H9 (cell line): ENCODE results near the gene TET3. TPM values are rescaled to one million over a fixed set of nuclear protein-coding genes. Genes with fewer than 3 reads are reported as not detected.

Experiments used
- DNase-seq: peaks from one replicate; pipeline ENCODE4 v3.0.0-alpha.2; 2017
- H2AFZ ChIP-seq: one replicate; pipeline ENCODE4 v1.6.1; 2013; ENCODE audit warnings: mild to moderate bottlenecking, low read length, control low read depth, moderate library complexity
- H2AK5ac ChIP-seq: 2 replicates; pipeline ENCODE4 v1.6.1; 2013; ENCODE audit warnings: low read length, control low read depth, mixed read lengths; ENCODE audit not compliant: insufficient read length
- H2BK120ac ChIP-seq: one replicate; pipeline ENCODE4 v1.6.1; 2013; ENCODE audit warnings: low read depth, mild to moderate bottlenecking, low read length, control low read depth, inconsistent platforms; ENCODE audit not compliant: poor library complexity, severe bottlenecking
- H2BK12ac ChIP-seq: 2 replicates; pipeline ENCODE4 v1.6.1; 2013; ENCODE audit warnings: low read length, control low read depth, mixed read lengths, low read depth; ENCODE audit not compliant: insufficient read length
- H2BK15ac ChIP-seq: 2 replicates; pipeline ENCODE4 v1.6.1; 2013; ENCODE audit warnings: low read depth, low read length, control low read depth
- H2BK20ac ChIP-seq: one replicate; pipeline ENCODE4 v1.6.1; 2013; ENCODE audit warnings: low read depth, mild to moderate bottlenecking, low read length, control low read depth, inconsistent platforms; ENCODE audit not compliant: poor library complexity, severe bottlenecking
- H2BK5ac ChIP-seq: 2 replicates; pipeline ENCODE4 v1.6.1; 2013; ENCODE audit warnings: low read length, control low read depth, mixed read lengths; ENCODE audit not compliant: insufficient read length
- H3K14ac ChIP-seq: 2 replicates; pipeline ENCODE4 v1.6.1; 2013; ENCODE audit warnings: low read length, control low read depth; ENCODE audit not compliant: insufficient read depth
- H3K18ac ChIP-seq: 2 replicates; pipeline ENCODE4 v1.6.1; 2013; ENCODE audit warnings: low read depth, mild to moderate bottlenecking, mixed read lengths, low read length, control low read depth; ENCODE audit not compliant: insufficient read length
- H3K23ac ChIP-seq: 2 replicates; pipeline ENCODE4 v1.6.1; 2013; ENCODE audit warnings: low read length, control low read depth, mixed read lengths, low read depth; ENCODE audit not compliant: insufficient read length
- H3K23me2 ChIP-seq: 2 replicates; pipeline ENCODE4 v1.6.1; 2013; ENCODE audit warnings: low read depth, mild to moderate bottlenecking, mixed read lengths, low read length, control low read depth; ENCODE audit not compliant: insufficient read length, poor library complexity, severe bottlenecking
- H3K27ac ChIP-seq: 2 replicates; pipeline ENCODE4 v1.5.1; 2013; ENCODE audit warnings: low read length, control low read depth, mixed read lengths, low read depth; ENCODE audit not compliant: insufficient read length
- H3K27me3 ChIP-seq: 2 replicates; pipeline ENCODE4 v1.6.1; 2013; ENCODE audit warnings: low read length, control low read depth, inconsistent platforms; ENCODE audit not compliant: insufficient read depth
- H3K4ac ChIP-seq: 2 replicates; pipeline ENCODE4 v1.6.1; 2013; ENCODE audit warnings: low read depth, mild to moderate bottlenecking, control low read depth, inconsistent platforms, low read length, moderate library complexity
- H3K4me1 ChIP-seq: 2 replicates; pipeline ENCODE4 v1.6.1; 2013; ENCODE audit warnings: low read length, control low read depth, inconsistent platforms; ENCODE audit not compliant: insufficient read depth
- H3K4me2 ChIP-seq: 2 replicates; pipeline ENCODE4 v1.6.1; 2013; ENCODE audit warnings: low read length, control low read depth, mixed read lengths; ENCODE audit not compliant: insufficient read length, insufficient read depth
- H3K56ac ChIP-seq: 2 replicates; pipeline ENCODE4 v1.6.1; 2013; ENCODE audit warnings: low read depth, mild to moderate bottlenecking, mixed read lengths, low read length, control low read depth; ENCODE audit not compliant: insufficient read length
- H3K79me1 ChIP-seq: 2 replicates; pipeline ENCODE4 v1.6.1; 2013; ENCODE audit warnings: low read depth, mild to moderate bottlenecking, moderate library complexity, low read length, control low read depth, inconsistent platforms; ENCODE audit not compliant: insufficient read depth, poor library complexity, severe bottlenecking
- H3K79me2 ChIP-seq: 2 replicates; pipeline ENCODE4 v1.6.1; 2013; ENCODE audit warnings: low read length, control low read depth, inconsistent platforms; ENCODE audit not compliant: insufficient read depth
- H3K9ac ChIP-seq: 2 replicates; pipeline ENCODE4 v1.6.1; 2013; ENCODE audit warnings: low read length, control low read depth, mixed read lengths; ENCODE audit not compliant: insufficient read length; ENCODE audit errors: extremely low read depth
- H3K9me3 ChIP-seq: one replicate; pipeline ENCODE4 v1.6.1; 2013; ENCODE audit warnings: low read depth, low read length, inconsistent platforms; ENCODE audit not compliant: control insufficient read depth
- H3T11ph ChIP-seq: one replicate; pipeline ENCODE4 v1.6.1; 2013; ENCODE audit warnings: mild to moderate bottlenecking, low read length, control low read depth, inconsistent platforms
- H4K20me1 ChIP-seq: one replicate; pipeline ENCODE4 v1.6.1; 2013; ENCODE audit not compliant: control insufficient read depth, insufficient read length, insufficient read depth
- H4K5ac ChIP-seq: 2 replicates; pipeline ENCODE4 v1.6.1; 2013; ENCODE audit warnings: low read depth, mild to moderate bottlenecking, mixed read lengths, low read length, control low read depth; ENCODE audit not compliant: insufficient read length
- H4K8ac ChIP-seq: replicated peaks from 2 replicates; pipeline ENCODE4 v1.6.1; 2013; ENCODE audit warnings: low read length, control low read depth, mixed read lengths, low read depth; ENCODE audit not compliant: insufficient read length
- H4K91ac ChIP-seq: 2 replicates; pipeline ENCODE4 v1.6.1; 2013; ENCODE audit warnings: low read depth, mild to moderate bottlenecking, moderate library complexity, mixed read lengths, low read length, control low read depth; ENCODE audit not compliant: insufficient read length
- H3K27ac Mint-ChIP-seq, 3 experiments: 2 replicates in 2 of 3; 3 replicates in 1 of 3; pipeline ENCODE4 v1.8.0; 2020 to 2021; ENCODE audit warnings: mixed read lengths in 3 of 3, mild to moderate bottlenecking in 1 of 3, moderate library complexity in 1 of 3
- H3K27me3 Mint-ChIP-seq: 2 replicates; pipeline ENCODE4 v1.8.0; 2021; ENCODE audit warnings: low read depth, mild to moderate bottlenecking, moderate library complexity, mixed read lengths
- H3K36me3 Mint-ChIP-seq, 3 experiments: 2 replicates in 2 of 3; 3 replicates in 1 of 3; pipeline ENCODE4 v1.8.0; 2020 to 2021; ENCODE audit warnings: low read depth in 3 of 3, mixed read lengths in 3 of 3; ENCODE audit not compliant: insufficient read depth in 1 of 3
- H3K4me1 Mint-ChIP-seq, 2 experiments: 2 replicates each; pipeline ENCODE4 v1.8.0; 2020; ENCODE audit warnings: mixed read lengths in 2 of 2
- H3K4me3 Mint-ChIP-seq, 2 experiments: 2 replicates in 1 of 2; 3 replicates in 1 of 2; pipeline ENCODE4 v1.8.0; 2020 to 2021; ENCODE audit warnings: mild to moderate bottlenecking in 2 of 2, mixed read lengths in 2 of 2, moderate library complexity in 1 of 2
- H3K9me3 Mint-ChIP-seq, 2 experiments: 2 replicates in 1 of 2; 3 replicates in 1 of 2; pipeline ENCODE4 v1.8.0; 2020; ENCODE audit warnings: mild to moderate bottlenecking in 2 of 2, mixed read lengths in 2 of 2, moderate library complexity in 1 of 2
- WGBS: extraction: QIAGEN DNeasy Blood & Tissue Kit; methylation state at CpG from one replicate; pipeline ENCODE4 v1.1.7; 2013; ENCODE audit warnings: missing lambda C conversion rate, low lambda C conversion rate, mixed read lengths; ENCODE audit not compliant: insufficient read length; ENCODE audit errors: extremely low coverage; 5-methylcytosine and 5-hydroxymethylcytosine counted together
- total RNA-seq: library from RNA; stranded (reverse); gene quantifications from 2 replicates; pipeline ENCODE4 v1.2.1, GENCODE V29; 2021
- TF ChIP-seq, protein P1 (sequence below): fragments of 200-600 bp; sonication (generic); conservative IDR thresholded peaks from 3 replicates; pipeline ENCODE4 v1.8.0; 2021; ENCODE audit warnings: antibody characterized with exemption, mild to moderate bottlenecking

Gene TET3
- total RNA-seq, 1 experiment from 2014 or later, result 24.7 TPM

DNA sequence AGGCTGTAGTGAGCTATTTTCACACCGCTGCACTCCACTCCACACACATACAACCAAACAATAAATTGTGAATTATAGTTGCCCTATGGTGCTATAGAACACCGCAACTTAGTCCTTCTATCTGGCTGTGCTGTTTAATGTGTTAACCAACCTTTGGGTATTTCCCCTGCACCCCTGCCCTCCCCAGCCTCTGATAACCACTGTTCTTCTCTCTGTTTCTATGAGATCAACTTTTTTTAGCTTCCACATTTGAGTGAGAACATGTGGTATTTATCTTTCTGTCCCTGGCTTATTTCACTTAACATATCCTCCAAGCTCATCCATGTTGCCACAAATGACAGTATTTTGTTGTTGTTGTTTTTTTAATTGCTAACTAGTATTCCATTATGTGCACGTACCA, 32.5 kb downstream of the TET3 start:
- no peak overlapping the region for H2BK5ac ChIP-seq
- H2AFZ ChIP-seq, result no peak overlapping the region
- no peak overlapping the region for H4K5ac ChIP-seq
- no peak overlapping the region for H3K23ac ChIP-seq
- Mint-ChIP-seq H3K36me3 (peaks cover 5 to 10% (median 6%) of the 10 kb centered on the region in 3 experiments; a peak in 6 of 7 replicates), H3K4me3 (no peak overlapping the region), H3K4me1 (peaks cover 14% of the 10 kb centered on the region in 2 experiments), H3K9me3 (no peaks in the 10 kb centered on the region), H3K27me3 (no peaks in the 10 kb centered on the region), H3K27ac (no peak overlapping the region)
- no peaks in the 10 kb centered on the region for H3K27me3 ChIP-seq
- no peak overlapping the region for H2BK120ac ChIP-seq
- WGBS, result no CpG with 5 or more reads among the region's 3 CpGs
- no peak overlapping the region for H4K91ac ChIP-seq
- H2BK12ac ChIP-seq, result no peak overlapping the region
- TF ChIP-seq, protein P1, sequence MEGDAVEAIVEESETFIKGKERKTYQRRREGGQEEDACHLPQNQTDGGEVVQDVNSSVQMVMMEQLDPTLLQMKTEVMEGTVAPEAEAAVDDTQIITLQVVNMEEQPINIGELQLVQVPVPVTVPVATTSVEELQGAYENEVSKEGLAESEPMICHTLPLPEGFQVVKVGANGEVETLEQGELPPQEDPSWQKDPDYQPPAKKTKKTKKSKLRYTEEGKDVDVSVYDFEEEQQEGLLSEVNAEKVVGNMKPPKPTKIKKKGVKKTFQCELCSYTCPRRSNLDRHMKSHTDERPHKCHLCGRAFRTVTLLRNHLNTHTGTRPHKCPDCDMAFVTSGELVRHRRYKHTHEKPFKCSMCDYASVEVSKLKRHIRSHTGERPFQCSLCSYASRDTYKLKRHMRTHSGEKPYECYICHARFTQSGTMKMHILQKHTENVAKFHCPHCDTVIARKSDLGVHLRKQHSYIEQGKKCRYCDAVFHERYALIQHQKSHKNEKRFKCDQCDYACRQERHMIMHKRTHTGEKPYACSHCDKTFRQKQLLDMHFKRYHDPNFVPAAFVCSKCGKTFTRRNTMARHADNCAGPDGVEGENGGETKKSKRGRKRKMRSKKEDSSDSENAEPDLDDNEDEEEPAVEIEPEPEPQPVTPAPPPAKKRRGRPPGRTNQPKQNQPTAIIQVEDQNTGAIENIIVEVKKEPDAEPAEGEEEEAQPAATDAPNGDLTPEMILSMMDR, result no peak
- no peak overlapping the region for H3K56ac ChIP-seq
- DNase-seq, result no peak
- H3K4me1 ChIP-seq, result no peaks in the 10 kb centered on the region
- H2BK20ac ChIP-seq, result no peak overlapping the region
- no peak overlapping the region for H3K14ac ChIP-seq
- no peak overlapping the region for H3K9ac ChIP-seq
- no peak overlapping the region for H3K4me2 ChIP-seq
- H2BK15ac ChIP-seq, result no peak overlapping the region
- no peaks in the 10 kb centered on the region for H3K9me3 ChIP-seq
- no peaks in the 10 kb centered on the region for H3K79me1 ChIP-seq
- H3T11ph ChIP-seq, result no peak overlapping the region
- H3K4ac ChIP-seq, result no peak overlapping the region
- H3K18ac ChIP-seq, result no peak overlapping the region
- H2AK5ac ChIP-seq, result no peak overlapping the region
- no peaks in the 10 kb centered on the region for H4K20me1 ChIP-seq
- H3K79me2 ChIP-seq, result no peaks in the 10 kb centered on the region
- no peak overlapping the region for H4K8ac ChIP-seq
- no peak overlapping the region for H3K27ac ChIP-seq
- H3K23me2 ChIP-seq, result no peaks in the 10 kb centered on the region
